PC-9 (cell line): ENCODE measurements around the gene SLC25A45.

Experiments used
- EZH2 ChIP-seq: fragments of 200-600 bp; sonication (generic); IDR thresholded peaks from 2 replicates; pipeline ENCODE4 v1.8.0; 2017; ENCODE audit warnings: antibody characterized with exemption, low read depth
- TF ChIP-seq, protein P1 (sequence below): fragments of 200-600 bp; sonication (generic); conservative IDR thresholded peaks from 2 replicates; pipeline ENCODE4 v1.6.1; 2017; ENCODE audit warnings: mixed run types, antibody characterized with exemption, mild to moderate bottlenecking, moderate library complexity

DNA sequence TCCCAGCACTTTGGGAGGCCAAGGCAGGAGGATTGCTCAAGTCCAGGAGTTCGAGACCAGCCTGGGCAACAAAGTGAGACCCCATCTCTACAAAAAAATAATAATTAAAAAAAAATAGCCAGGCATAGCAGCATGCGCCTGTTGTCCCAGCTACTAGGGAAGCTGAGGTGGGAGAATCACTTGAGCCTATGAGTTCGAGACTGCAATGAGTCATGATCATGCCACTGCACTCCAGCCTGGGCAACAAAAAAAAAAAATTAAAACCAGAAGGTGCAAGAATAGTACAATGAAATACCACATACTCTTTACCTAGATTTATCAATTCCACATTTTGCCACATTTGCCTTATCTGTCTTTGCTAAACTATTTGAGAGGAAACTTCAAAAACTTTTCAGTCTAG lies 40.6 kb downstream of the SLC25A45 start:
- TF ChIP-seq, protein P1, sequence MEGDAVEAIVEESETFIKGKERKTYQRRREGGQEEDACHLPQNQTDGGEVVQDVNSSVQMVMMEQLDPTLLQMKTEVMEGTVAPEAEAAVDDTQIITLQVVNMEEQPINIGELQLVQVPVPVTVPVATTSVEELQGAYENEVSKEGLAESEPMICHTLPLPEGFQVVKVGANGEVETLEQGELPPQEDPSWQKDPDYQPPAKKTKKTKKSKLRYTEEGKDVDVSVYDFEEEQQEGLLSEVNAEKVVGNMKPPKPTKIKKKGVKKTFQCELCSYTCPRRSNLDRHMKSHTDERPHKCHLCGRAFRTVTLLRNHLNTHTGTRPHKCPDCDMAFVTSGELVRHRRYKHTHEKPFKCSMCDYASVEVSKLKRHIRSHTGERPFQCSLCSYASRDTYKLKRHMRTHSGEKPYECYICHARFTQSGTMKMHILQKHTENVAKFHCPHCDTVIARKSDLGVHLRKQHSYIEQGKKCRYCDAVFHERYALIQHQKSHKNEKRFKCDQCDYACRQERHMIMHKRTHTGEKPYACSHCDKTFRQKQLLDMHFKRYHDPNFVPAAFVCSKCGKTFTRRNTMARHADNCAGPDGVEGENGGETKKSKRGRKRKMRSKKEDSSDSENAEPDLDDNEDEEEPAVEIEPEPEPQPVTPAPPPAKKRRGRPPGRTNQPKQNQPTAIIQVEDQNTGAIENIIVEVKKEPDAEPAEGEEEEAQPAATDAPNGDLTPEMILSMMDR: no peak
- TF ChIP-seq EZH2: no peak
